Brain microvascular endothelial cell (primary cell): ENCODE measurements around the gene CGB1.

Source experiments
- DNase-seq: peaks from one replicate; pipeline ENCODE4 v3.0.0-alpha.2; 2020
- H3K27ac ChIP-seq: fragments of 250-450 bp; sonication (Bioruptor Pico); 2 replicates; pipeline ENCODE4 v1.5.1; 2020; ENCODE audit warnings: mild to moderate bottlenecking, moderate library complexity
- H3K27me3 ChIP-seq: fragments of 250-450 bp; sonication (Bioruptor Pico); replicated peaks from 2 replicates; pipeline ENCODE4 v1.5.1; 2020; ENCODE audit warnings: mild to moderate bottlenecking
- H3K36me3 ChIP-seq: fragments of 250-450 bp; sonication (Bioruptor Pico); replicated peaks from 2 replicates; pipeline ENCODE4 v1.5.1; 2020; ENCODE audit warnings: mild to moderate bottlenecking
- H3K4me3 ChIP-seq: 2 replicates; pipeline ENCODE4 v1.5.1; 2011; ENCODE audit warnings: low read depth, mild to moderate bottlenecking, control low read depth, low read length, moderate library complexity
- CTCF ChIP-seq: IDR thresholded peaks from 2 replicates; pipeline ENCODE4 v1.5.1; 2011; ENCODE audit warnings: low read depth, mild to moderate bottlenecking, moderate library complexity, low read length, control low read depth, inconsistent platforms; ENCODE audit errors: missing control alignments
- in situ Hi-C: cut with HindIII; loops from 2 replicates; pipeline ENCODE4 v1.10.0; 2017; ENCODE audit warnings: low sequenced_read_pairs, low pct_ligation_motif_present

Gene CGB1

GRCh38 chr19:49010453-49010852 lies 26.2 kb downstream of the CGB1 start:
- in situ Hi-C loops = no loop called here
- TF ChIP-seq CTCF = no peak
- Histone ChIP-seq H3K36me3 (peaks cover 64% of the 10 kb centered on the region), H3K27ac (no peak overlapping the region), H3K27me3 (no peaks in the 10 kb centered on the region), H3K4me3 (no peak overlapping the region)
- DNase-seq = no peak

- H3K27ac ChIP-seq = no peak overlapping the region
- no peaks in the 10 kb centered on the region for H3K27me3 ChIP-seq
- H3K4me3 ChIP-seq = no peak overlapping the region
- no peak for DNase-seq
- TF ChIP-seq CTCF = no peak
- H3K36me3 ChIP-seq = peaks cover 65% of the 10 kb centered on the region
- in situ Hi-C loops = no loop called here
These were observed 26.9 kb downstream of the CGB1 start for GRCh38 chr19:49009828-49010227.

GRCh38 chr19:49006905-49007304 lies 29.8 kb downstream of the CGB1 start:
- peaks cover 76% of the 10 kb centered on the region for H3K36me3 ChIP-seq
- in situ Hi-C loops = no loop called here
- no peak for DNase-seq
- no peaks in the 10 kb centered on the region for H3K27me3 ChIP-seq
- TF ChIP-seq CTCF = no peak
- H3K4me3 ChIP-seq = no peak overlapping the region
- no peak overlapping the region for H3K27ac ChIP-seq

GRCh38 chr19:49004964-49005614 lies 31.6 kb downstream of the CGB1 start:
- Histone ChIP-seq H3K27me3 (no peaks in the 10 kb centered on the region), H3K27ac (no peak overlapping the region), H3K36me3 (peaks cover 66% of the 10 kb centered on the region), H3K4me3 (no peak overlapping the region)
- in situ Hi-C loops = no loop called here
- no peak for TF ChIP-seq CTCF
- no peak for DNase-seq

- in situ Hi-C loops = no loop called here
- Histone ChIP-seq H3K27ac (no peak overlapping the region), H3K36me3 (peaks cover 59% of the 10 kb centered on the region), H3K4me3 (no peak overlapping the region), H3K27me3 (no peaks in the 10 kb centered on the region)
- no peak for DNase-seq
- TF ChIP-seq CTCF = no peak
These were observed 32.6 kb downstream of the CGB1 start for GRCh38 chr19:49004133-49004532.
